Measurements from ENCODE around the gene MICAL2.

DNA sequence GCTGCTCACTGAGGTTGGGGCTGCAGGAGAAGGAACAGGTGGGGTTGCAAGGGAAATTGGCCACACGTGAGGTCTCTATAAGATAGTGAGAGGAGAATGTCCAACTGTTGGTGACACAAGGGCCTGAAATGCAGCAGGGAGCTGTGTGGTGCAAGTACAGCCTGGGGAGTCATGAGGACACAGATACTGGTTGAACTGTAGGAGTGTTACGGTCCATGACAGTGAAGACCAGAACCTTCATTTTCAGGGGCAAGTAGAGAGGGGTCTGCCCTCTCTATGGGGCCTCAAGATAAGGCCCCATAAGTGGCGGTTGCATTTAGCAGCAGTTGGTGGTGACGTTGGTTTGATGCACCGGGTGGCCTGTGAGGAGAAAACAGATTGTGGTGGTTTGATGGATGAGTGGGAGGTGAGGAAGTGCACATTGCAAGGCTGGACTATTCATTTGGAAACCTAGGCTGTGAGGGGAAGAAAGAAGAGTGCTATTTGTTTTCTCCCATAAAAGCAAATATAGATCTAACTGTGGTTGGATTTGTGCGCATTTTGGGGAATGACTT lies 39.4 kb downstream of the MICAL2 start:
- TF ChIP-seq POLR2A (IDR thresholded peaks at IDR 0.05) (no peak), CTCF (IDR thresholded peaks at IDR 0.05) (no peak)
